Esophagus squamous epithelium (tissue), 4 donors: ENCODE data around the gene CSTPP1.

Experiments used
- POLR2A ChIP-seq, 4 donors: fragments of 450-650 bp; IDR thresholded peaks; one replicate each; pipeline ENCODE4 v1.6.1; 2017; ENCODE audit warnings: antibody characterized with exemption in 4 of 4, mild to moderate bottlenecking in 4 of 4, moderate library complexity in 3 of 4
- TF ChIP-seq, protein P1 (sequence below), 6 experiments: fragments of 450-650 bp in 4 of 6; fragments of 200-600 bp in 2 of 6; sonication (generic) in 2 of 6; IDR thresholded peaks; one replicate each; pipeline ENCODE4 v1.5.1; 2016 to 2019; ENCODE audit warnings: antibody characterized with exemption in 6 of 6, mild to moderate bottlenecking in 4 of 6, moderate library complexity in 4 of 6

DNA sequence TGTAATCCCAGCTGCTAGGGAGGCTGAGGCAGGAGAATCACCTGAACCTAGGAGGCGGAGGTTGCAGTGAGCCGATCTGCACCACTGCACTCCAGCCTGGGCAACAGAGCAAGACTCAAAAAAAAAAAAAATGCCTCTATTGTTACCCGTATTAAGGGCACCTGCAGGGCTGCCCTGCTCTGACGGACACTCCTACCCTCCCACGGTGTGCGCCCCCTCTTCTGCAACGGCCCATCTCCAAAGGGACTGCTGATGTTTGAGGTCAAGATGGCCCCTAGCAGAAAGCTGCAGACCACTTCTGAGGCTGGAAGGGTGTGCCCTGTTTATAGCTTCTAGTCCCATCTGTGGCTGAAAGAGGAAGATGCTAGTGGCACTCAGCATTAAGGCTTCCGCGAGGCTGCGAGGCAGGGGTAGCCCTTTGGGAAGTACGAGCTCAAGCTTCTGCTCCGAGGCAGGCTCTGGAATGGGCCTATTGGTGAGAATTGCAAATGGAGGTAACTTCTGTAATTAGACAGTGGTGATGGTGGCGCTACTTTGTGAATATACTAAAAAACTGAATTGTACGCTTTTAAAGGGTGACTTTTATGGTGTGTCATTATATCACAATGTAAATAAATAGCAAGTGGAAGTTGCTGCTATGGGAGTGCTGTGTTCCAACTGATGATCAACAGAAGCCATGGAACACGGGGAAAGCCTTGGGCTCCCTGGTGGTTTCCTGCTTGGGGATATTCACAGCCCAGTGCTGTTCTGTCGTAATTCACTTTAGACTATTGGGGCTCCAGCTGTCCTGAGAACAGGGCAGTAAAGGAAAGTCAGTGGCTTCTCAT is 215.8 kb downstream of the CSTPP1 start:
- TF ChIP-seq, protein P1, sequence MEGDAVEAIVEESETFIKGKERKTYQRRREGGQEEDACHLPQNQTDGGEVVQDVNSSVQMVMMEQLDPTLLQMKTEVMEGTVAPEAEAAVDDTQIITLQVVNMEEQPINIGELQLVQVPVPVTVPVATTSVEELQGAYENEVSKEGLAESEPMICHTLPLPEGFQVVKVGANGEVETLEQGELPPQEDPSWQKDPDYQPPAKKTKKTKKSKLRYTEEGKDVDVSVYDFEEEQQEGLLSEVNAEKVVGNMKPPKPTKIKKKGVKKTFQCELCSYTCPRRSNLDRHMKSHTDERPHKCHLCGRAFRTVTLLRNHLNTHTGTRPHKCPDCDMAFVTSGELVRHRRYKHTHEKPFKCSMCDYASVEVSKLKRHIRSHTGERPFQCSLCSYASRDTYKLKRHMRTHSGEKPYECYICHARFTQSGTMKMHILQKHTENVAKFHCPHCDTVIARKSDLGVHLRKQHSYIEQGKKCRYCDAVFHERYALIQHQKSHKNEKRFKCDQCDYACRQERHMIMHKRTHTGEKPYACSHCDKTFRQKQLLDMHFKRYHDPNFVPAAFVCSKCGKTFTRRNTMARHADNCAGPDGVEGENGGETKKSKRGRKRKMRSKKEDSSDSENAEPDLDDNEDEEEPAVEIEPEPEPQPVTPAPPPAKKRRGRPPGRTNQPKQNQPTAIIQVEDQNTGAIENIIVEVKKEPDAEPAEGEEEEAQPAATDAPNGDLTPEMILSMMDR (IDR thresholded peaks at IDR 0.05), result no peak
- no peak for TF ChIP-seq POLR2A (IDR thresholded peaks at IDR 0.05)
